Neural progenitor cell (in vitro differentiated cells): ENCODE data around the gene SIRT5.

ENCODE experiments used
- CTCF ChIP-seq: fragments of 200-600 bp; sonication (generic); IDR thresholded peaks from 2 replicates; pipeline ENCODE4 v1.5.1; 2017; ENCODE audit warnings: antibody characterized with exemption, mild to moderate bottlenecking
- EZH2 ChIP-seq: fragments of 200-600 bp; sonication (generic); IDR thresholded peaks from 2 replicates; pipeline ENCODE4 v1.6.1; 2017; ENCODE audit warnings: antibody characterized with exemption, mild to moderate bottlenecking, moderate library complexity
- EZH2phosphoT487 ChIP-seq: fragments of 200-600 bp; sonication (generic); IDR thresholded peaks from 2 replicates; pipeline ENCODE4 v1.6.1; 2017; ENCODE audit warnings: antibody characterized with exemption

- TF ChIP-seq CTCF (no peak), EZH2phosphoT487 (no peak), EZH2 (no peak)
Measured at GRCh38 chr6:13581700-13582229, 7.4 kb downstream of the SIRT5 start.
